GM21360 (cell line): ENCODE results near the gene CORO1A.
"Not testable (repeated sequence)": the region's sequence is repeated elsewhere in the genome, so short reads cannot be mapped to it uniquely, and the experiment has no call there.

Experiments used
- ATAC-seq: cut with Tn5 transposase; IDR thresholded peaks from one replicate; pipeline ENCODE4 v1.9.1; 2021; ENCODE audit warnings: mild to moderate bottlenecking, moderate library complexity; ENCODE audit not compliant: unreplicated experiment

CORO1A gene

DNA sequence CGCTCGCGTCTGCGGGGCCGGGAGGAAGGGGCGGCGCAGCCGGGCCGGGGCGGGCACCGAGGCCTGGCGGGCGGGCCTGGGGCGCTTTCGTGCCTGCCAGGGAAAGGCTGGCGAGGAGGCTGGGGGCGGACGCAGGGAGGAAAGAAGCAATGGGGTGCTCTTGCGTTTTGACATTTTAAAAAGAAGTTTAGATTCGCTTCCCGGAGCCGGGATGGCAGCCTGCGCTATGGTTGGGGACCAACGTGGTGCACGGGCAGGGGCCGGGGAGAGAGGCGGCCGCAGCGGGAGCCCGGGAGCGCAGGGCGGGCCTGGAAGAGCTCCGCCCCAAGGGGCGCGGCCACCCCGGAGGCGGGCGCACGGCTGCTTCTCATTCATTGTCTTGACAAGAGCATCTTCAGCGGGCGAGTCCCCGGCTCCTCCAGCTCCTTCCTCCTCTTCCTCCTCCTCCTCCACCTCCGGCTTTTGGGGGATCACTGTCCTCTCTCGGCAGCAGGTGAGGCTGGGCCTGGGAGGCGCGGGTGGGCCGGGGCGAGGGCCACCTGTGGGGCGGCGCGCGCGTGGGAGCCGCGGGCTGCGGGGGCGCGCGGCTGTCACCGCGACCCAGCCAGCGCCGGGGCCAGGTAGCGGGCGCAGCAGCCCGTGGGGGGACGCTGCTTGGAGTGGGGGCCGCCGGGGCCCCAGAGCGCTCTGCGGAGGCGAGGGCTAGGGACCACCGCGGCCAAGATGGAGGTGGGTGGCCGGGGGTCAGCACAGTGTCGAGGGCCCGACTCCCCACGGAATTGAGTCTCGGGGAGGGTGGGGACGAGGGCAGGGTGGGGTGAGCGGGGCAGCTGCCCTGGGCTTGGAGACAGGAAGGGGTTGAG lies at the start of gene CORO1A:
CORO1A (plus strand) TSS at position 370 of the 863 bp plus-strand sequence. CDS start 1,608 bp downstream, outside the sequence.
- peak; percentile 39 for ATAC-seq

DNA sequence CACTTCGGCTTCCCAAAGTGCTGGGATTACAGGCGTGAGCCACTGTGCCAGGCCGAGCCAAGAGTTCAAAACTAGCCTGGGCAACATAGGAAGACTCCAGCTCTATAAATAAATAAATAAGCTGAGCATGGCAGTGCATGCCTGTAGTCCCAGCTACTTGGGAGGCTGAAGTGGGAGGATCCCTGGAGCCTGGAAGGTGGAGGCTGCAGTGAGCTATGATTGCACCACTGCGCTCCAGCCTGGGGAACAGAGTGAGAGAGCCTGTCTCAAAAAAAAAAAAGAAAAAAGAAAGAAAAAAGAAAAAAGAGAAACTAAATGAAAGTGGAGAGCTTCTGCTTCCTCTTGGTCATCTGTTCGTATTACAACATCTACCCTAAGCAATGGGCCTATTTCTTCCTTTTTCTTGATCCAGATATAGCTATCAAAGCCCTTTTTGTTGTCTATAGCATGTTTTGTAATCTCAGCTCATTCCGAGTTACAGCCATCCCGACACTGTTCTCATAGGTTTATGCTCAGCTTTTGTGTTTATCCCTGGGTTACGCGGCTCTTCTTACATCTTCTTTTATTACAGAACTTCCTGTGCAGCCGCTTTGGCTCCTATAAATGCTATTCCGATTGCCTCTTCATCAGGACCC lies 46.3 kb upstream of the CORO1A start:
- no peak for ATAC-seq

DNA sequence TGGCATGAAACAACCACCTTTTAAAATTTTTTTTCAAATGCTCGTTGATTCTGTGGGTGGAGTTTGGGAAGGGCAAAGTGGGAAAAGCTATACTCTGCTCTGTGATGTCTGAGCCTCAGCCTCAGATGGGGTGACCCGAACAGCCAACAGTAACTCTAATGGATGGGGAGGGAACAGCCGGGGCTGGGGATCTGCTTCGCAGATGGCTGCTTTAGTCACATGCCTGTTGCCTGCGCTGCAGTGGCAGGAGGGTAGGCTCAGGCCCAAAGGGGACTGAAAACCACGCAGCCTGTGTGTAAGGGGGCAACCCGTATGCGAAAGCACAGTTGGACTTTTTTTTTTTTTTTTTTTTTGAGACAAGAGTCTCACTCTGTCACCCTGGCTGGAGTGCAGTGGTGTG lies 45.5 kb upstream of the CORO1A start:
- ATAC-seq, result no peak

DNA sequence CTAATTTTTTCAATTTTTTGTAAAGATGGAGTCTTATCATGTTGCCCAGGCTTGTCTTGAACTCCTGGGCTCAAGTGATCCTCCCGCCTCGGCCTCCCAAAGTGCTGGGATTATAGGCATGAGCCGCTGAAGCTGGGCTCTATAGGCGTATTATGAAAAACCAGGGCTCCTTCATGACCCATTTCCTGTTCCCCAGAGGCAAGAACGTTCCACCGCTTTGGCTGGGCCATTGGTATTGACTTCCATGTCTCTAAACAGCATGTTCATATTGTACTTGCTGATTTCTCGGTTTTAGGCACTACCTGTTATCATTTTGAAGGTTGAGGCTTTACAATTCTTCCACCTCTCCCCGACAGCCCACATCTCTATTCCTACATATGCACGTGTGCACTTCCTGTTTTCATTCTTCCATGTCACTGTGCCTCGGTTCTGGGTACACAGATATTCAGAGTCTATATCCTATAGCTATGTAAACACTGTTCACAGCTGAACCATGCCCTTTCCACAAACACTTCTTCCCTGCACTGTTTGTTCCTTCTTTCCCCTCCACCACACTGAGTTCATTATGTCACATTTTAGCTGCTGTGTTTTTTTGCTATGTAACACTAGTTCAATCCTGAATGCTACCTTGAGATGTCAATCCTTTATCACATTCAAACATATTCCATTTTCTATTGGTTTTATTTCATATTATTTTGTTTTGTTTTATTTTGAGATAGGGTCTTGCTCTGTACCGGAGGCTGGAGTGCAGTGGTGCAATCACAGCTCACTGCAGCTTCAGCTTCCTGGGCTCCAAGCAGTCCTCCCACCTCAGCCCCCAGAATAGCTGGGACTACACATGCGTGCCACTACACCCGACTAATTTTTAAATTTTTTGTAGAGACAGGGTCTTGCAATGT lies 43.6 kb upstream of the CORO1A start:
- no peak for ATAC-seq

DNA sequence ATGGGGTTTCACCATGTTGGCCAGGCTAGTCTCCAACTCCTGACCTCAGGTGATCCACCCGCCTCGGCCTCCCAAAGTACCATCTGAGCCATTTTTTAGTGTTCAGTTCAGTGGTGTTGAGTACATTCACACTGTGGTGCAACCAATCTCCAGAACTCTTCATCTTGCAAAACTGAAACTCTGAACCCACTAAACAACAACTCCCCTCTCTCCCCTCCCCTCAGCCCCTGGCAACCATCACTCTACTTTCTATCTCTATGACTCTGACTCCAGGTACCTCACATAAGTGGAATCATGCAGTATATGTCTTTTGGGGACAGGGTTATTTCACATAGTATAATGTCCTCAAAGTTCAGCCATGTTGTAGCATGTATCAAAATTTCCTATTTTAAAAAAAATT lies 41.7 kb upstream of the CORO1A start:
- no peak for ATAC-seq

DNA sequence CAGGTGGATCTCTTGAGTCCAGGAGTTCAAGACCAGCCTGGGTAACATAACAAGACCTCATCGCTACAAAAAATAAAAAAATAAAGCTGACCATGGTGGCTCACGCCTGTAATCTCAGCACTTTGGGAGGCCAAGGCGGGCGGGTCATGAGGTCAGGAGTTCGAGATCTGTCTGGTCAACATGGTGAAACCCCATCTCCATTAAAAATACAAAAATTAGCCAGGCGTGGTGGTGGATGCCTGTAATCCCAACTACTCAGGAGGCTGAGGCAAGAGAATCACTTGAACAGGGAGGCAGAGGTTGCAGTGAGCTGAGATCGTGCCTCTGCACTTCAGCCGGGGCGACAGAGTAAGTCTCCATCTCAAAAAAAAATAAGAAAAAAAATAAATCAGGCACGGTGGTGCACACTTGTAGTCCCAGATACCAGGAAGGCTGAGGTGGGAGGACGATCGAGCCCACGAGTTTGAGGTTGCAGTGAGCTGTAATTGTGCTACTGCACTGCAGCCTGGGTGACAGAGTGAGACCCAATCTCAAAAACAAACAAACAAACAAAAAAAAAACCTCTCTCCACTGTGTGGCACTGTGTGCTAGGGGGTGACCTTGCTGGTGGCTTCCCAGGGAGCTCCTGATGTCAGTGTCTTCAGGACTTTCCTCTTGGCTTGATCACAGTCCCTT lies 40.6 kb upstream of the CORO1A start:
- ATAC-seq, result no peak

DNA sequence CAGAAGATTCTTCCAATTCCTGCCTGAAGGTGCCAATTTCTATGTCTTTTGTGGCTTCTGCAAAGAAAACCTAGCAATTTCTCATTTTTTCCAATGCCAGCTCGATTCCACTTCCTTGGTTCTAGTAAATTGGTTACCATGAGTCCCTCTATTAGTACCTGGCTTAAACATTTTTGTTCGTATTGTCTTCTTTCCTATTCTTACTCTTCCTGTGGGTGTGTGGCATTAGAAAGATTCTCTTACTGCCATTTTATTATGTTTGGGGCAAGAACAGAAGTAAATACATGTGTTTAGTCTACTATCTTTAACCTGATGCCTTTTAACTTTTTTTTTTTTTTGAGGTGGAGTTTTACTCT lies 40.1 kb upstream of the CORO1A start:
- no peak for ATAC-seq

DNA sequence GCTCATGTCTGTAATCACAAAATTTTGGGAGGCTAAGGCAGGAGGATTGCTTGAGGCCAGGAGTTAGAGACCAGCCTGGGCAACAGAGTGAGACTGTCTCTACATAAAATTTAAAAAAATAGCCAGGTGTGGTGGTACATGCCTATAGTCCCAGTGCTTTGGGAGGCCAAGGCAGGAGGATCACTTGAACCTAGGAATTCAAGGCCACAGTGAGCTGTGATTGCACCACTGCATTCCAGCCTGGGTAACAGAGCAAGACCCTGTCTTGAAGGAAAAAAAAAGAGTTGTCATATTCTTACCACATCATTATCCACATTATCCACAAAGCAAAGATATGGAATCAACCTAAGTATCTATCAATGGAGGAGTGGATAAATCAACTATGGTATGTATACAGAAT lies 39.4 kb upstream of the CORO1A start:
- no peak for ATAC-seq

DNA sequence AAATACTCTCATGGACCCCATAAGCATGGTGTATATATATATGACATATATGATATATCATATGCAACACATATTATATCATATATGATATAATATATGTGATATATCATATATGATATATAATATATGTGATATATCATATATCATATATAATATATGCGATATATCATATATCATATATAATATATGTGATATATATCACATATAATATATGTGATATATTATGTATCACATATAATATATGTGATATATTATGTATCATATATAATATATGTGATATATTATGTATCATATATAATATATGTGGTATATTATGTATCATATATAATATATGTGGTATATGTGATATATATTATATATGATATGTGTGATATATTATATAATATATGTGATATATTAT lies 38.5 kb upstream of the CORO1A start:
- ATAC-seq, result no peak

DNA sequence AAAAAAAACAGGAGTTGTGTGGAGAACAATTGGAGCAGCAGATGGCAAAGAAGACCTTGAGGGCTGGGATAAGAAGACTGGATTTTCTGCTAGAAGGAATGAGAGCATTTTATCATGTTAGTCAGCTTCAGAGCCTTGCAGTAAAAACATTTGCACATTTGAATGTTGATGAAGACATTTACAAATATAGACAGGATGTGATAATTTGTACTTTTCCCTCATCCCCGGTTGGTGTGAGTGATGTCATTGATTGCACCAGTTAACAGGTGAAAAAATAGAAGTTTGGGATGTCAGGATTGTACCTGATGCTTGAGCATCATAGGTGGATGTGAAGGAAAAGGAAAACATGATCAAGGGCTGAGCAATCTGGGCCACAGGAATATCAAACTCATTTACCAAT lies 37.7 kb upstream of the CORO1A start:
- no peak for ATAC-seq

DNA sequence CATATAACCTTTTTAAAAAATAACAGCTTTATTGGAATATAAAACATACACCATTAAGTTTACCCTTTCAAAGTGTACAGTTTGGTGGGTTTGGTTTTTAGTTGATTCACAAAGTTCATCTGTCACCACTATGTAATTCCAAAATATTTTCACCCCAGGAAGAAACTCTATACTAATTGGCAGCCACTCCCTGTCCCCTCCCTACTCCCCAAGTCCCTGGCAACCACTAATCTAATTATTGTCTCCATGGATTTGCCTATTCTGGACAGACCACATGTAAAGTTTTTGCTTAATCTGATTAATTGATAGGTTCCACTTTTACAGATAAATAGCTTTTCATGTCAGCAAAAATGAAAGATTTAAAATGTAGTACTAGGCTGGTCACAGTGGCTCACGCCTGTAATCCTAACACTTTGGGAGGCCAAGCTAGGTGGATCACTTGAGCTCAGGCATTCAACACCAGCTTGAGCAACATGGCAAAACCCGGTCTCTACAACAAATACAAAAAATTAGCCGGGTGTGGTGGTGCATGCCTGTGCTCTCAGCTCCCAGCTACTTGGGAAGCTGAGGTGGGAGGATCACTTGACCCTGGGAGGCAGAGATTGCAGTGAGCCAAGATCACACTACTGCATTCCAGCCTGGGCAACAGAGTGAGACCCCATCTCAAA lies 35.4 kb upstream of the CORO1A start:
- ATAC-seq, result no peak

DNA sequence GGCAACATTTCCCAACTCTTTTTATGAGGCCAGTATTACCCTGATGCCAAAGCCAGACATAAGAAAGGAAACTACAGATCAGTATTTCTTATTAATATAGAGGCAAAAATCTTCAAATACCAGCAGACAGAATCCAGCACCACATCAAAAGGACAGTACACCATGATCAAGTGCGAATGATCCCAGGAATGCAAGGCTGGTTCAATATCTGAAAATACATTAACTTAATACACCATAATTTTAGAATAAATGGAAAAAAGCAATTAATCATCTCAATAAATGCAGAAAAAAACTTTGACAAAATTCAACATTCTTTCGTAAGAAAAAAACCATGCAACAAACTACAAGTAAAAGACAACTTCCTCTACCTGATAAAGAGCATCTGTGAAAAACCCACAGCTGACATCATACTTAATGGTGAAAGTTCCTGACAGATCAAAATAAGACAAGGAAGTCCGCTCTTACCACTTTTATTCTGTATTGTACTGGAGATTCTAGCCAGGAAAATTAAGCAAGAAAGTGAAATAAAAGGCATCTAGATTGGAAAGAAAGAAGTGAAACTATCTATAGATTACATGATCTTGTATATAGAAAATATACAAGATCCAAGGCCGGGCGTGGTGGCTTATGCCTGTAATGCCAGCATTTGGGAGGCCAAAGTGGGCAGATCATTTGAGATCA lies 34.0 kb upstream of the CORO1A start:
- ATAC-seq, result no peak

DNA sequence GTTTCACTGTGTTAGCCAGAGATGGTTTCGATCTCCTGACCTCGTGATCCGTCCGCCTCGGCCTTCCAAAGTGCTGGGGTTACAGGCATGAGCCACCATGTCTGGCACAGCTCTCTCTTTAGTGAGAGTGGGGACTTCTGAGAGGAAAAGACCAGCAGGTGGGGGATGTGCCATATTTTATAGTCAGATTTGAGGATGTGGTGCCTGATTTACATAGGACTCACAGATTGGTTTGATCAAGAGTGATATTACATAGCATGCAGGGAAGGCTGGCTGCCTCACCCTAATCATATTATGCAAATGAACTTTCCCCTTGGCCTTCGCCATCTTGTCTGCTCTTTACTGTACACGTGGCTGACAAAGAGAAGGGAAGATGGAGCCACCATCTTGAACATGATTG lies 32.3 kb upstream of the CORO1A start:
- ATAC-seq, result no peak

DNA sequence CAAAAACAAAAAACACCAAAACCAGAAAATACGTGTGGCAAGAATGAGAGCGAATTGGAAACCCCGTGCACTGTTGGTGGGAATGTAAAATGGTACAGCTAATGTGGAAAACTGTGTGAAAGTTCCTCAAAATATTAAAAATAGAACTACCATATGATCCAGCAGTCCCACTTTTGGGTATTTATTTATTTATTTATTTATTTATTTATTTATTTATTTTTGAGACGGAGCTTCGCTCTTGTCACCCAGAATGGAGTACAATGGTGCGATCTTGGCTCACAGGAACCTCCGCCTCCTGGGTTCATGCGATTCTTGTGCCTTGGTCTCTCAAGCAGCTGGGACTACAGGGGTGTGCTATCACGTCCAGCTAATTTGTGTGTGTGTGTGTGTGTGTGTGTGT lies 30.9 kb upstream of the CORO1A start:
- no peak for ATAC-seq

DNA sequence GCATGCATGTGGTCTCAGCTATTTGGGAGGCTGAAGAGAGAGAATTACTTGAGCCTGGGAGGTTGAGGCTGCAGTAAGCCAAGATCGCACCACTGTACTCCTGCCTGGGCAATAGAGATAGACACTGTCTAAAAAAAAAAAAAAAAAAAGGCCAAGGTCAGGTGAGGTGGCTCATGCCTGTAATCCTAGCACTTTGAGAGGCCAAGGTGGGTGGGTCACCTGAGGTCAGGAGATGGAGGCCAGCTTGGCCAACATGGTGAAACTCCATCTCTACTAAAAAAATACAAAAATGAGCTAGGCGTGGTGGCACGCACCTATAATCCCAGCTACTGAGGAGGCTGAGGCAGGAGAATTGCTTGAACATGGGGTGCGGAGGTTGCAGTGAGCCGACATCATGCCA lies 28.2 kb upstream of the CORO1A start:
- ATAC-seq, result no peak

DNA sequence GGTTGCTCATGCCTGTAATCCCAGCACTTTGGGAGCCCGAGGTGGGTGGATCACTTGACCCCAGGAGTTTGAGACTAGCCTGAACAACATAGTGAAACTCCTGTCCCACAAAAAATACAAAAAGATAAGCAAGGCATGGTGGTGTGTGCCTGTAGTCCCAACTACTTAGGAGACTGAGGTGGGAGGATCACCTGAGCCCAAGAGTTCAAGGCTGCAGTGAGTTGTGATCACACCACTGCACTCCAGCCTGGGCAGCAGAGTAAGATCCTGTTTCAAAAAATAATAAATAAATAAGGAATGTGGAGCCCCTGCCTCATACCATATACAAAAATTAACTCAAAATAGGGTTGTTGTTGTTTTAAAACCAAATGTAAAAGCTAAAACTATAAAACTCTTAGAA lies 26.2 kb upstream of the CORO1A start:
- ATAC-seq, result no peak

DNA sequence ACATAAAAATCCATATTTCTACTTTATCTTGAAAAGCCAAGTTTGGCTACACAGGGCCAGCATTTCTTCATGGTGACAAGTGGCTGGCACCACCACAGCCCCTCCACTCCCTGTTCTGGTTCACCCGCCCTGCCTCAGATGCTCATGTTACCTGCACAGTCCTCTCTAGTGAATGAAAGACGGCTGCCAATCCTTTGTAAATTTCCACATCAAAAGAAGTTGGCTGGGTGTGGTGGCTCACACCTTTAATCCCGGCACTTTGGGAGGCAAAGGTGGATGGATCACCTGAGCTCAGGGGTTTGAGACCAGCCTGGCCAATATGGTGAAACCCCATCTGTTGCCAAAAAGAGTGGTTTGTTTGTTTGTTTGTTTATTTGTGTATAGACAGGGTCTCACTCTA lies 19.9 kb upstream of the CORO1A start:
- no peak for ATAC-seq

DNA sequence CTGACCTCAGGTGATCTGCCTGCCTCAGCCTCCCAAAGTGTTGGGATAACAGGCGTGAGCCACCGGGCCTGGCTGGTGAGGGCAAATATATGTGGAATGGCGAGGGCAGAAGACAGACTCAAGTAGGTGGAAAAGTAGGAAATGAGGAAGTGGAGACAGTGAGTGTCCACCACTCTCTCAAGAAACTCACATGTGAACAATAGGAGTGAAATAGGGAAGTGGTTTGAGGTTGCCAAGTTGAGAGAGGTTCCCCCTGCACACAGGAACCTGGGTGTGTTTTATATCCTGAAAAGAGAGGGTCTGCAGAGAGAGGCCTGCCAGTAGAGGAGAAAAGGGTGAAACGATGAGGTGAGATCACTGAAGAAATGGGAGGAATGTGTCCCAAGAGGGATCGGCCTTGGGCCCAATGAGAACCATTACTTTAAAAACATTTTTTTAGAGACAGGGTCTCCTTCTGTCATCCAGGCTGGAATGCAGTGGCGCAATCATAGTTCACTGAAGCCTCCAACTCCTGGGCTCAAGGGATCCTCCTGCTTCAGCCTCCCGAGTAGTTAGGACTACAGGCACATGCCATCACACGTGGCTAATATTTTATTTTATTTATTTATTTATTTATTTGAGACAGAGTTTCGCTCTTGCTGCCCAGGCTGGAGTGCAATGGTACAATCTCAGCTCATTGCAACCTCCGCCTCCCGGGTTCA lies 17.1 kb upstream of the CORO1A start:
- no peak for ATAC-seq

DNA sequence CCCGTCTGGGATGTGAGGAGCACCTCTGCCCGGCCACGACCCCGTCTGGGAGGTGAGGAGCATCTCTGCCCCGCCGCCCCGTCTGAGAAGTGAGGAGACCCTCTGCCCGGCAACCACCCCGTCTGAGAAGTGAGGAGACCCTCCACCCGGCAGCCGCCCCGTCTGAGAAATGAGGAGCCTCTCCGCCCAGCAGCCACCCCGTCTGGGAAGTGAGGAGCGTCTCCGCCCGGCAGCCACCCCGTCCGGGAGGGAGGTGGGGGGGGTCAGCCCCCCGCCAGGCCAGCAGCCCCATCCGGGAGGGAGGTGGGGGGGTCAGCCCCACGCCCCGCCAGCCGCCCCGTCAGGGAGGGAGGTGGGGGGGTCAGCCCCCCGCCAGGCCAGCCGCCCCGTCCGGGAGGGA lies 14.7 kb upstream of the CORO1A start:
- not testable (repeated sequence) for ATAC-seq
